Neural progenitor cell (in vitro differentiated cells): ENCODE results near the gene PTGR1.

ENCODE experiments used
- CTCF ChIP-seq: fragments of 200-600 bp; sonication (generic); IDR thresholded peaks from 2 replicates; pipeline ENCODE4 v1.5.1; 2017; ENCODE audit warnings: antibody characterized with exemption, mild to moderate bottlenecking
- EZH2 ChIP-seq: fragments of 200-600 bp; sonication (generic); IDR thresholded peaks from 2 replicates; pipeline ENCODE4 v1.6.1; 2017; ENCODE audit warnings: antibody characterized with exemption, mild to moderate bottlenecking, moderate library complexity
- EZH2phosphoT487 ChIP-seq: fragments of 200-600 bp; sonication (generic); IDR thresholded peaks from 2 replicates; pipeline ENCODE4 v1.6.1; 2017; ENCODE audit warnings: antibody characterized with exemption

GRCh38 chr9:111622626-111623025, 23.2 kb upstream of the PTGR1 start:
- TF ChIP-seq CTCF: no peak
- no peak for TF ChIP-seq EZH2
- TF ChIP-seq EZH2phosphoT487: no peak
